B cell (primary cell): ENCODE data around the gene CST1.
"Not testable (repeated sequence)": the region's sequence is repeated elsewhere in the genome, so short reads cannot be mapped to it uniquely, and the experiment has no call there.

Source experiments
- CTCF ChIP-seq: fragments of 200-600 bp; IDR thresholded peaks from one replicate; pipeline ENCODE4 v1.8.0; 2022; ENCODE audit warnings: antibody characterized with exemption, mild to moderate bottlenecking
- EZH2 ChIP-seq: IDR thresholded peaks from 2 replicates; pipeline ENCODE4 v1.6.1; 2012; ENCODE audit warnings: borderline replicate concordance, low read depth, mild to moderate bottlenecking, moderate library complexity, low read length; ENCODE audit not compliant: insufficient read depth, poor library complexity, severe bottlenecking

GRCh38 chr20:23734949-23735348, 15.8 kb downstream of the CST1 start:
- TF ChIP-seq CTCF, EZH2: not testable (repeated sequence)
